GM19324 (cell line): ENCODE results near the gene OR8B8.
"Not testable (repeated sequence)": the region's sequence is repeated elsewhere in the genome, so short reads cannot be mapped to it uniquely, and the experiment has no call there.

Experiments
- ATAC-seq: cut with Tn5 transposase; IDR thresholded peaks from one replicate; pipeline ENCODE4 v1.9.1; 2021; ENCODE audit warnings: mild to moderate bottlenecking, moderate library complexity; ENCODE audit not compliant: unreplicated experiment, low FRiP score

OR8B8 gene

GRCh38 chr11:124445646-124446150 lies at the start of gene OR8B8:
OR8B8 (minus strand) TSS chr11:124445696; CDS start chr11:124441085, 4,611 bp downstream.
- no peak for ATAC-seq

GRCh38 chr11:124493016-124493655 lies 47.6 kb upstream of the OR8B8 start:
- no peak for ATAC-seq

GRCh38 chr11:124483422-124483821 lies 37.9 kb upstream of the OR8B8 start:
- ATAC-seq = no peak

GRCh38 chr11:124482362-124483147 lies 37.1 kb upstream of the OR8B8 start:
- no peak for ATAC-seq

- ATAC-seq = no peak
Measured at GRCh38 chr11:124481365-124482323, 36.1 kb upstream of the OR8B8 start.

- no peak for ATAC-seq
Measured at GRCh38 chr11:124479561-124479960, 34.1 kb upstream of the OR8B8 start.

GRCh38 chr11:124475265-124475664 lies 29.8 kb upstream of the OR8B8 start:
- ATAC-seq = no peak

GRCh38 chr11:124474779-124475178 lies 29.3 kb upstream of the OR8B8 start:
- no peak for ATAC-seq

- ATAC-seq = no peak
Measured at GRCh38 chr11:124474079-124474478, 28.6 kb upstream of the OR8B8 start.

GRCh38 chr11:124473476-124473875 lies 28.0 kb upstream of the OR8B8 start:
- no peak for ATAC-seq

- ATAC-seq = no peak
Measured at GRCh38 chr11:124470561-124471227, 25.2 kb upstream of the OR8B8 start.

- no peak for ATAC-seq
Measured at GRCh38 chr11:124467381-124467927, 22.0 kb upstream of the OR8B8 start.

GRCh38 chr11:124465368-124465767 lies 19.9 kb upstream of the OR8B8 start:
- no peak for ATAC-seq

- ATAC-seq = no peak
Measured at GRCh38 chr11:124463990-124464389, 18.5 kb upstream of the OR8B8 start.

- no peak for ATAC-seq
Measured at GRCh38 chr11:124463324-124463723, 17.8 kb upstream of the OR8B8 start.

GRCh38 chr11:124460459-124460858 lies 15.0 kb upstream of the OR8B8 start:
- ATAC-seq = no peak

GRCh38 chr11:124459379-124459778 lies 13.9 kb upstream of the OR8B8 start:
- ATAC-seq = not testable (repeated sequence)

GRCh38 chr11:124454552-124454951 lies 9.1 kb upstream of the OR8B8 start:
- ATAC-seq = no peak

- no peak for ATAC-seq
Measured at GRCh38 chr11:124446916-124447315, 1.4 kb upstream of the OR8B8 start.

GRCh38 chr11:124442847-124443246 lies 2.6 kb downstream of the OR8B8 start:
- ATAC-seq = no peak
